BLaER1 treated with 17β-estradiol and CSF1 and Interleukin-3, amounts not matched to agents 10 nM and 100 nM (cell line): ENCODE data around the gene TMEM88.

ENCODE experiments used
- H3K27ac ChIP-seq, 11 experiments: shearing (Covaris generic); formaldehyde crosslinking; 2 replicates each; pipeline ENCODE4 v1.8.1; 2022
- H3K27me3 ChIP-seq, 11 experiments: shearing (Covaris generic); formaldehyde crosslinking; 2 replicates each; pipeline ENCODE4 v1.8.1; 2022
- H3K36me3 ChIP-seq, 11 experiments: shearing (Covaris generic); formaldehyde crosslinking; 2 replicates each; pipeline ENCODE4 v1.8.1; 2022
- H3K4me1 ChIP-seq, 10 experiments: shearing (Covaris generic); formaldehyde crosslinking; 2 replicates each; pipeline ENCODE4 v1.8.1; 2022
- H3K4me2 ChIP-seq, 11 experiments: shearing (Covaris generic); formaldehyde crosslinking; 2 replicates each; pipeline ENCODE4 v1.8.1; 2022
- H3K4me3 ChIP-seq, 10 experiments: shearing (Covaris generic); formaldehyde crosslinking; 2 replicates each; pipeline ENCODE4 v1.8.1; 2022
- H3K9ac ChIP-seq, 11 experiments: shearing (Covaris generic); formaldehyde crosslinking; 2 replicates each; pipeline ENCODE4 v1.8.1; 2022
- H3K9me3 ChIP-seq, 11 experiments: shearing (Covaris generic); formaldehyde crosslinking; replicated peaks in 1 of 11; 2 replicates each; pipeline ENCODE4 v1.8.1; 2022
- H4K20me1 ChIP-seq, 11 experiments: shearing (Covaris generic); formaldehyde crosslinking; 2 replicates each; pipeline ENCODE4 v1.8.1; 2022
- Cebpa-rat ChIP-seq, 11 experiments: shearing (Covaris generic); IDR thresholded peaks; 2 replicates each; pipeline ENCODE4 v1.8.1; 2022

Gene TMEM88

GRCh38 chr17:7851438-7852261 lies 3.2 kb upstream of the TMEM88 start:
- no peak for TF ChIP-seq Cebpa-rat (IDR thresholded peaks at IDR 0.05)

GRCh38 chr17:7852262-7852670 lies 2.6 kb upstream of the TMEM88 start:
- Histone ChIP-seq H3K36me3 (peaks cover 59 to 79% (median 71%) of the 10 kb centered on the region in 11 experiments), H3K9ac (peak overlapping the region in 6 of 11 experiments; percentile 3 to 55 (median 20); a peak in 7 of 22 replicates), H3K4me2 (peak overlapping the region in 9 of 11 experiments; percentile 5 to 78 (median 66); a peak in 15 of 22 replicates), H3K4me1 (peaks cover 30 to 44% (median 36%) of the 10 kb centered on the region in 10 experiments), H3K27ac (no peak overlapping the region; a peak in 1 of 22 replicates), H3K4me3 (no peak overlapping the region), H3K27me3 (no peaks in the 10 kb centered on the region), H3K9me3 (no peaks in the 10 kb centered on the region), H4K20me1 (peaks cover 45 to 81% (median 52%) of the 10 kb centered on the region in 11 experiments)
- TF ChIP-seq Cebpa-rat (IDR thresholded peaks at IDR 0.05), result no peak

More at GRCh38 chr17:7851438-7852261, 3.2 kb upstream of the TMEM88 start:
- H4K20me1 ChIP-seq, result peaks cover 50 to 86% (median 58%) of the 10 kb centered on the region in 11 experiments
- peaks cover 65 to 86% (median 77%) of the 10 kb centered on the region in 11 experiments for H3K36me3 ChIP-seq
- no peaks in the 10 kb centered on the region for H3K9me3 ChIP-seq
- H3K27ac ChIP-seq, result no peak overlapping the region
- peak overlapping the region in 8 of 10 experiments; percentile 4 to 61 (median 42); a peak in 11 of 20 replicates for H3K4me3 ChIP-seq
- peaks cover 30 to 44% (median 36%) of the 10 kb centered on the region in 10 experiments for H3K4me1 ChIP-seq
- no peaks in the 10 kb centered on the region for H3K27me3 ChIP-seq
- peak overlapping the region; percentile 54 to 85 (median 68) for H3K4me2 ChIP-seq
- peak overlapping the region in 7 of 11 experiments; percentile 15 to 57 (median 21); a peak in 8 of 22 replicates for H3K9ac ChIP-seq

GRCh38 chr17:7852919-7853690 lies 1.8 kb upstream of the TMEM88 start:
- Histone ChIP-seq H3K27me3 (no peaks in the 10 kb centered on the region), H3K4me1 (peaks cover 31 to 46% (median 38%) of the 10 kb centered on the region in 10 experiments), H3K4me2 (no peak overlapping the region), H3K9ac (peak overlapping the region in 6 of 11 experiments; percentile 18 to 24 (median 22); a peak in 5 of 22 replicates), H3K27ac (no peak overlapping the region; a peak in 2 of 22 replicates), H3K4me3 (no peak overlapping the region), H3K36me3 (peaks cover 53 to 73% (median 66%) of the 10 kb centered on the region in 11 experiments), H3K9me3 (no peaks in the 10 kb centered on the region), H4K20me1 (peaks cover 40 to 75% (median 47%) of the 10 kb centered on the region in 11 experiments)
- TF ChIP-seq Cebpa-rat (IDR thresholded peaks at IDR 0.05), result no peak

- H3K9ac ChIP-seq, result 0 out of 22 replicates have a peak overlapping the region, but pooled peaks of 1 of the 11 experiments have one; percentile 21
- H3K4me1 ChIP-seq, result peaks cover 36 to 52% (median 44%) of the 10 kb centered on the region in 10 experiments
- H3K27me3 ChIP-seq, result no peaks in the 10 kb centered on the region
- H3K27ac ChIP-seq, result no peak overlapping the region
- no peak overlapping the region for H3K4me3 ChIP-seq
- H3K36me3 ChIP-seq, result peaks cover 51 to 68% (median 63%) of the 10 kb centered on the region in 11 experiments
- H4K20me1 ChIP-seq, result peaks cover 38 to 70% (median 45%) of the 10 kb centered on the region in 11 experiments
- H3K9me3 ChIP-seq, result no peaks in the 10 kb centered on the region
- TF ChIP-seq Cebpa-rat (IDR thresholded peaks at IDR 0.05), result no peak
- H3K4me2 ChIP-seq, result no peak overlapping the region
Observed at GRCh38 chr17:7853691-7854038, 1.2 kb upstream of the TMEM88 start.

- Histone ChIP-seq H3K4me3 (no peak overlapping the region), H3K9me3 (no peaks in the 10 kb centered on the region), H3K27me3 (no peaks in the 10 kb centered on the region), H3K27ac (peak overlapping the region in 3 of 11 experiments; percentile 3 to 18 (median 8); a peak in 1 of 22 replicates), H3K36me3 (peaks cover 47 to 68% (median 63%) of the 10 kb centered on the region in 11 experiments), H3K4me2 (0 out of 22 replicates have a peak overlapping the region, but pooled peaks of 1 of the 11 experiments have one; percentile 13), H4K20me1 (peaks cover 34 to 64% (median 41%) of the 10 kb centered on the region in 11 experiments), H3K9ac (peak overlapping the region in 6 of 11 experiments; percentile 2 to 54 (median 28); a peak in 7 of 22 replicates), H3K4me1 (peaks cover 42 to 57% (median 50%) of the 10 kb centered on the region in 10 experiments)
- TF ChIP-seq Cebpa-rat (IDR thresholded peaks at IDR 0.05), result no peak
Observed at GRCh38 chr17:7854078-7854777, 638 bp upstream of the TMEM88 start.

- Histone ChIP-seq H3K27me3 (no peaks in the 10 kb centered on the region), H3K36me3 (peaks cover 42 to 68% (median 62%) of the 10 kb centered on the region in 11 experiments), H4K20me1 (peaks cover 20 to 50% (median 27%) of the 10 kb centered on the region in 11 experiments; a peak in 21 of 22 replicates), H3K4me2 (peak overlapping the region; percentile 91 to 100 (median 98)), H3K9ac (peak overlapping the region; percentile 87 to 97 (median 94); a peak in 21 of 22 replicates), H3K9me3 (no peaks in the 10 kb centered on the region), H3K4me3 (peak overlapping the region; percentile 57 to 82 (median 73); a peak in 17 of 20 replicates), H3K4me1 (peaks cover 46 to 63% (median 54%) of the 10 kb centered on the region in 10 experiments), H3K27ac (peak overlapping the region in 10 of 11 experiments; percentile 89 to 99 (median 96); a peak in 19 of 22 replicates)
- TF ChIP-seq Cebpa-rat (IDR thresholded peaks at IDR 0.05), result no peak
Observed at GRCh38 chr17:7855660-7856010, 769 bp downstream of the TMEM88 start.

- Histone ChIP-seq H3K27me3 (no peaks in the 10 kb centered on the region), H3K27ac (peak overlapping the region; percentile 80 to 99 (median 96); a peak in 21 of 22 replicates), H3K4me3 (peak overlapping the region; percentile 57 to 82 (median 73)), H3K4me1 (peaks cover 40 to 58% (median 49%) of the 10 kb centered on the region in 10 experiments), H3K9me3 (no peaks in the 10 kb centered on the region), H3K36me3 (peaks cover 39 to 68% (median 62%) of the 10 kb centered on the region in 11 experiments), H3K9ac (peak overlapping the region; percentile 87 to 97 (median 94)), H4K20me1 (peaks cover 14 to 44% (median 21%) of the 10 kb centered on the region in 11 experiments; a peak in 21 of 22 replicates), H3K4me2 (peak overlapping the region; percentile 91 to 100 (median 98))
- TF ChIP-seq Cebpa-rat (IDR thresholded peaks at IDR 0.05), result no peak
Observed at GRCh38 chr17:7856011-7856810, 1.3 kb downstream of the TMEM88 start.
